Measurements from ENCODE around the gene NEGR1.

The NEGR1 gene

DNA sequence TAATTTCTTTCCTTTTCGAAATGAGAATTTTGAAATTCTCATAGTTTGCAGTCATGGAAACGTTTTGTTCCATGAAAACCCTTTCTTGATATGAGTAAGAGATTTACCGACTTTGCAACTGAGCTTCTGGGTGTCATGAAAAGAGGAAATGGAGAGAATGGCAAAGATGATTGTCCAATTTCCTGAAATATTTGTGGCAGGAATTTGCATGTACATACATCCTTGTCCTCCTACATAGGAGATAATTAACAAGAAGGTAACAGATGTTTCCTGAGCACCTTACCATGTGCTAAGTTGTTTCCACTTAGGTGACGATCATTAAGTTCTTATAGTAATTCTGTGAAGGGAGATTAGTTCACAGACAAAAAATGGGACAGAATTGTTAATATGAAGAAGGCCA is 170.7 kb downstream of the NEGR1 start:
- no peak for DNase-seq

- DNase-seq = no peak
Measured at GRCh38 chr1:72109916-72110315, 172.4 kb downstream of the NEGR1 start.

DNA sequence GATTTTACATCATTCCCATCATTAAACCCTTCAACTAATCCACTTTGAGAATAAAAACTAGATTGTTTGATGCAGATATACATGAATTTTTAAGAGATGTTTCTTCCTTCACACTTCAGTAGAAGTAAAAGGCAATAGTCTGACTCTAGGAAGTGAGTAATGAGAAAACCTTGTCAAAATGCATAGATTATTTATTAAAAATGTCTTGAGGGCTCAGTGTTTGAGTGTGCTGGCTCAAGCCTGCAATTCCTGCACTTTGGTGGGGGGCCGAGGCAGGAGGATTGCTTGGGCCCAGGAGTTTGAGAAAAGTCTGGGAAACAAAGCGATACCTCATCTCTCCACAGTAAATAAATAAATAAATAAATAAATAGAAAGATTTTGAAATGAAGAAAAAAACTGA is 177.1 kb downstream of the NEGR1 start:
- DNase-seq = no peak

- no peak for DNase-seq
Measured at GRCh38 chr1:72101840-72102632, 180.3 kb downstream of the NEGR1 start.

GRCh38 chr1:72100771-72101170 is 181.6 kb downstream of the NEGR1 start:
- DNase-seq = no peak

GRCh38 chr1:72097851-72098570 is 184.3 kb downstream of the NEGR1 start:
- DNase-seq = no peak

DNA sequence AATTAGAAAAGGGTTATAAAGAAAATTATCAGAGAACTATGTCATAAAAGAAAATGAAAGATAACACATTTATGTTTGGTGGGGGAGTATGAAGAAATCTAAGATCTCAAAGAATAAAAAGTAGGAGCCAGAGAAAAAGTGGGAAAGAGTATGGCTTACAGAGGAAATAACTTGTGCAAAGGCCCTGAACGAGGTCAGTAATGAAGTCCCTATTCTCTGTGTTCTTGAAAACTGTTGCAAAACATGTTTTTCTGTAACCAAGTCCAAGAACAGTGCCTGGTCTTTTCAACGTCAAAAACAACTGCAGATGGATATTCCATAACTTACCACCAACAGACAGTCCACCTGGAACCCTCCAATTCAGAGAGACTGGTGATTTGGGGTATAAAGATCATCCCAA is 188.1 kb downstream of the NEGR1 start:
- no peak for DNase-seq

GRCh38 chr1:72086394-72086793 is 195.9 kb downstream of the NEGR1 start:
- DNase-seq = no peak

- DNase-seq = no peak
Measured at GRCh38 chr1:72075425-72075824, 206.9 kb downstream of the NEGR1 start.

GRCh38 chr1:72066431-72066830 is 215.9 kb downstream of the NEGR1 start:
- no peak for DNase-seq

DNA sequence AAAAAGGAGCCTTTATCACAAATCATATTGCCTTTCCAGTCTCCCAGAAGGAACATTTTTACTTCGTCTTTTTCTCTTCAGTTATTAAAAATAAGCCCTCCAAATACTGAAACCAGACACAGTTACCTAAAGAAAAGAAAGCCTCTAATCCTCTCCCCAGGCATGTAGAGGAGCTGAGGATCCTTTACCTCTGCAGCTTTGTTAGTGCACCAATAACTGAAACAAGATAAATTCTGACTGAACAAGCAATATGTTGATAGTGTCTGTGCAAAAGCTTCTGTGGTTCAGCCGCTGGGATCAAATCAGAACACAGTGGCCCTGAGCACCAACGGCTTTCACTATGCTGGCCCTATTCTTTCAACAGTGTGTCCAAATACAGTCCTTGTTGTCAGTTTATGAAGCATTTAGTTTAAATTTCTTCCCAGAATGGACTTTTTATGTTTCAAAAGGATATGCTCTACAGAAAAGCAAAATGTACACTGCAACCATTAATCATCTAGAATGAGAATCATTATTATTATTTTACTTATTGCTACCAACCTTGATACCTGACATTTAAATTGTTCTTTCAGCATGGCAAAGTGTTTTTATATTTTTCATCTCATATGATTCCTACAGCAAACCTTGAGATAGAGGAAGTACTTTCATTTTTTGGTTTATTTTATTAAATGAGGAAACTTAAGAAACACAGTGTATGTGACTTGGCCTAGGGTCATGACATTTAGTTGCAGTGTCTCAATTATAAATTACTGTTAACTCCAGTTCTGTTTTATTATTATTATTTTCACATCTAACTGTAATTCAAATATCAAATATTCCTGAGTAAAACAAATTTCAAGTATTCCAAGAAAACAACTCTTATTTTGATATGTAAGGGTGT is 217.9 kb downstream of the NEGR1 start:
- DNase-seq = no peak

GRCh38 chr1:72063364-72064044 is 218.8 kb downstream of the NEGR1 start:
- no peak for DNase-seq

DNA sequence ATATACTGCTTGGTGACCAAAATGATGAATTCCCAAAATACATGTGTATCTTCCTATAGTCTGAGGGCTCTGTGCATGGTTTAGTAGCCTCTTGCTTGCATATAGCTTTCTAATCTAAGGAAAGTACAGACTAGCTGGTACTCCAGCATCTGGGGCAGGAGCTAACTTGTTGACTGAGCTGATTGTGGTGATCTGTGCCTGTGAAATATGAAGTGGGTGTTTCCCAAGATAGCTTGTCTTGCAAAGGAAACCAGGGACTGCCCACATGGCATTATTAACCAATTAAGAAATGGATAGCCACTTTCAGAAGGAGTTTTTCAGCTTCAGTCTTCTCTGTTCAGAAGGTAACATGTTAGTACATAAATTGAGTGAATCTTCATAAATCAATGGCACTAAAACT is 219.8 kb downstream of the NEGR1 start:
- DNase-seq = no peak

DNA sequence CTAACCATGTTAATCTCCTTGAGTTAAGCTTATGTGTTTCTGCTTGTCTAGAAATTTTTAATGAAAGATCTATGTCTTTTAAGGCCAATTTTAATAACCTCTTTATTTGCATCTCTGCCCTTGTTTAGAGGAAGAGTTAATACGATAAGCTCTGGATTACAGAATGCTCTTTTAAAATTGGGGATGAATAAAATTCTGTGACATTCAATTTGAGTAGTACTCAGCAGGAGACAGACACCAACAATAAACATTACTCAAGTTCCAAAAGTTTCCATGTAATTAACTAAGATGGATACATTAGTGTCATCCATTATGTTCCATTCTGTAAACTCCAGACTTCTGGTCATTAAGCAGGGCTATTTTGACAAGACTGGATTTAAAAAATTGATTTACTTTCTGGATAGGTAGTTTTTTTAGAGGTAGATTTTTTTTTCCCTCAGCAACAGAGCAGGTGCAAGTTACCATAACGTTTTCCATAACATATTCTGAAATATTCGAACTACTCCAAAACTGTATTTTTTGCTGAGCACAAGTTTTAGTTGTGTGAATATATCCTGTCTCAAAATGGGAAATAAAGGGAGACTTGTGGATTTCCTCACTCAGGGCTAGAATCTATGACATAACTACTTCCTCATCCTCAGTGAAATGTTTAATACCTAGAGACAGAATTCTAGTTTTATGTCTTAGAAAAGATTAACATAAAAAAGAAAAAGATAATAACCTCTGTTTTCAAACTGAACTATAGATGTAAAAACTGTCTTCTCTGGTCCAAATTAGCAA is 221.7 kb downstream of the NEGR1 start:
- DNase-seq = no peak

GRCh38 chr1:72056516-72056915 is 225.8 kb downstream of the NEGR1 start:
- DNase-seq = no peak

DNA sequence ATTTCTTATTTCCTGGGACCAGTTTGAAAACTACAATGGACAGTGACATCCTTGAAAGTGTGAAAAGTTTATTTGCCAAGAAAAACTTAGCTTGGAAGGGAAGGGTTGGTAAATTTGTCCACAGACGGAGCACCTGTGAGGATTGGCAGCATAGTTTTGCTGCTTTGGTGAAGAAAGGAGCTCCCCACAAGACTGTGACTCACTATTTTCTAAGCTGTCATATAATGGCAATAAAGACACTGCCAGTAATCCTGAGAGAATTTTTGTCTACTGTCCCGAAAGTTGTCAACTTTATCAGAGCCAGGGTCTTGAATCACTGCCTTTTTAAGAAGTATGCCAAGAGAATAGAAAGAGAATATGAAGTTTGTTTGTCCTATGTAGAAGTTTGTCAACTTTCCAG is 230.8 kb downstream of the NEGR1 start:
- DNase-seq = no peak

GRCh38 chr1:72050551-72050950 is 231.8 kb downstream of the NEGR1 start:
- DNase-seq = no peak

GRCh38 chr1:72037745-72038343 is 244.5 kb downstream of the NEGR1 start:
- DNase-seq = no peak

GRCh38 chr1:72034827-72035226 is 247.5 kb downstream of the NEGR1 start:
- no peak for DNase-seq

- DNase-seq = no peak
Measured at GRCh38 chr1:72023063-72023930, 259.0 kb downstream of the NEGR1 start.

DNA sequence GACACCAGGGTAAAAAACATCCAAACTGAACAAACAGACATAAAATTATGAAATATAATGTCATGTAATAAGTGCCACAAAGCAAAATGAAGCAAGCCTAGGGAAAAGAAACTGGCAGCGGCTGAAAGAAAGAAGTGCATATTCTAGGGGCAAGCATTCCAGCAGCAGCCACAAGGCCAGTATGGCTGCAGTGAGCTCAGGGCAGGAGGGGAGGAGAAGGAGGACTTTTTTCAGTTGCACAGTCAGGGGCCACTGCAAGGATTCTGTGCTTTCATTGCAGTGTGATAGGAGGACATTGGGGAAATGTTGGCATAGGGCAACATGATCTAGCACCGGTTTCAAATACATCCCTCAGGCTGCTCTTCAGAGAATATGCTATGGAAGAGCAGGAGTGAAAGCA is 263.8 kb downstream of the NEGR1 start:
- DNase-seq = no peak

All from right hindlimb (tissue), 1 donor.